ENCODE results near the gene KDM7A.

KDM7A gene

GRCh38 chr7:140045697-140046096, 131.1 kb downstream of the KDM7A start:
- in situ Hi-C loops (cut with MboI; ENCODE audit: low pct_unique_long_range_greater_than_20kb, low sequenced_read_pairs), result no loop called here
- DNase-seq, result no peak

GRCh38 chr7:140044251-140044650, 132.5 kb downstream of the KDM7A start:
- in situ Hi-C loops (cut with MboI; ENCODE audit: low pct_unique_long_range_greater_than_20kb, low sequenced_read_pairs), result no loop called here
- DNase-seq, result no peak

GRCh38 chr7:140042386-140042670, 134.5 kb downstream of the KDM7A start:
- no peak for DNase-seq

GRCh38 chr7:140041659-140042385, 135.0 kb downstream of the KDM7A start:
- in situ Hi-C loops (cut with MboI; ENCODE audit: low pct_unique_long_range_greater_than_20kb, low sequenced_read_pairs), result no loop called here
- DNase-seq, result no peak

More at GRCh38 chr7:140042386-140042670, 134.5 kb downstream of the KDM7A start:
- in situ Hi-C loops (cut with MboI; ENCODE audit: low pct_unique_long_range_greater_than_20kb, low sequenced_read_pairs), result no loop called here

GRCh38 chr7:140039896-140040295, 136.9 kb downstream of the KDM7A start:
- DNase-seq, result no peak
- in situ Hi-C loops (cut with MboI; ENCODE audit: low pct_unique_long_range_greater_than_20kb, low sequenced_read_pairs), result no loop called here

- DNase-seq, result no peak
- in situ Hi-C loops (cut with MboI; ENCODE audit: low pct_unique_long_range_greater_than_20kb, low sequenced_read_pairs), result no loop called here
Measured at GRCh38 chr7:140039066-140039465, 137.7 kb downstream of the KDM7A start.

- in situ Hi-C loops (cut with MboI; ENCODE audit: low pct_unique_long_range_greater_than_20kb, low sequenced_read_pairs), result no loop called here
Measured at GRCh38 chr7:140036224-140036962, 140.4 kb downstream of the KDM7A start.

GRCh38 chr7:140035400-140036223, 141.2 kb downstream of the KDM7A start:
- DNase-seq, result no peak
- in situ Hi-C loops (cut with MboI; ENCODE audit: low pct_unique_long_range_greater_than_20kb, low sequenced_read_pairs), result no loop called here

More at GRCh38 chr7:140036224-140036962, 140.4 kb downstream of the KDM7A start:
- peak; percentile 55 for DNase-seq

All from KBM-7 (cell line).